Limb (tissue), 2 donors: ENCODE results near the gene PTBP2.
"Not testable (repeated sequence)": the region's sequence is repeated elsewhere in the genome, so short reads cannot be mapped to it uniquely, and the experiment has no call there.

Experiments
- DNase-seq, 2 donors: peaks; one replicate each; pipeline ENCODE4 v3.0.0-alpha.2; 2016; ENCODE audit errors: extremely low spot score in 2 of 2

PTBP2 gene

GRCh38 chr1:96730574-96731298 lies 9.2 kb downstream of the PTBP2 start:
- peak in 1 of 2 donors; percentile 12 for DNase-seq

- no peak for DNase-seq
Observed at GRCh38 chr1:96741335-96741734, 19.8 kb downstream of the PTBP2 start.

- DNase-seq: no peak
Observed at GRCh38 chr1:96746440-96747420, 25.1 kb downstream of the PTBP2 start.

- no peak for DNase-seq
Observed at GRCh38 chr1:96747565-96747964, 26.0 kb downstream of the PTBP2 start.

- no peak for DNase-seq
Observed at GRCh38 chr1:96748078-96748477, 26.5 kb downstream of the PTBP2 start.

- DNase-seq: no peak
Observed at GRCh38 chr1:96749618-96750017, 28.0 kb downstream of the PTBP2 start.

- DNase-seq: no peak
Observed at GRCh38 chr1:96752394-96752793, 30.8 kb downstream of the PTBP2 start.

GRCh38 chr1:96756789-96757188 lies 35.2 kb downstream of the PTBP2 start:
- DNase-seq: no peak

GRCh38 chr1:96762586-96762985 lies 41.0 kb downstream of the PTBP2 start:
- DNase-seq: not testable (repeated sequence)

GRCh38 chr1:96763514-96763913 lies 41.9 kb downstream of the PTBP2 start:
- no peak for DNase-seq

GRCh38 chr1:96764469-96764868 lies 42.9 kb downstream of the PTBP2 start:
- DNase-seq: peak in 1 of 2 donors; percentile 3

- no peak for DNase-seq
Observed at GRCh38 chr1:96771847-96772246, 50.3 kb downstream of the PTBP2 start.

GRCh38 chr1:96772349-96772748 lies 50.8 kb downstream of the PTBP2 start:
- DNase-seq: no peak

- DNase-seq: no peak
Observed at GRCh38 chr1:96772972-96773371, 51.4 kb downstream of the PTBP2 start.

- DNase-seq: no peak
Observed at GRCh38 chr1:96782206-96782605, 60.6 kb downstream of the PTBP2 start.

- DNase-seq: no peak
Observed at GRCh38 chr1:96782856-96783255, 61.3 kb downstream of the PTBP2 start.

GRCh38 chr1:96790599-96790998 lies 69.0 kb downstream of the PTBP2 start:
- no peak for DNase-seq

- DNase-seq: no peak
Observed at GRCh38 chr1:96792220-96792619, 70.6 kb downstream of the PTBP2 start.

GRCh38 chr1:96801696-96802095 lies 80.1 kb downstream of the PTBP2 start:
- not testable (repeated sequence) for DNase-seq

- peak; percentile 36 to 51 for DNase-seq
Observed at GRCh38 chr1:96804648-96805047, 83.1 kb downstream of the PTBP2 start.

GRCh38 chr1:96808191-96808590 lies 86.6 kb downstream of the PTBP2 start:
- DNase-seq: no peak

- DNase-seq: no peak
Observed at GRCh38 chr1:96815914-96816313, 94.3 kb downstream of the PTBP2 start.
